Effector CD8-positive, alpha-beta T cell (primary cell): ENCODE results near the gene WNT7A.
A peak's percentile ranks its signal among the peaks of the same experiment; 100 is the strongest.

Source experiments
- DNase-seq: peaks from one replicate; lab custom pipeline; 2025; lab: John Stamatoyannopoulos, UW

The WNT7A gene

DNA sequence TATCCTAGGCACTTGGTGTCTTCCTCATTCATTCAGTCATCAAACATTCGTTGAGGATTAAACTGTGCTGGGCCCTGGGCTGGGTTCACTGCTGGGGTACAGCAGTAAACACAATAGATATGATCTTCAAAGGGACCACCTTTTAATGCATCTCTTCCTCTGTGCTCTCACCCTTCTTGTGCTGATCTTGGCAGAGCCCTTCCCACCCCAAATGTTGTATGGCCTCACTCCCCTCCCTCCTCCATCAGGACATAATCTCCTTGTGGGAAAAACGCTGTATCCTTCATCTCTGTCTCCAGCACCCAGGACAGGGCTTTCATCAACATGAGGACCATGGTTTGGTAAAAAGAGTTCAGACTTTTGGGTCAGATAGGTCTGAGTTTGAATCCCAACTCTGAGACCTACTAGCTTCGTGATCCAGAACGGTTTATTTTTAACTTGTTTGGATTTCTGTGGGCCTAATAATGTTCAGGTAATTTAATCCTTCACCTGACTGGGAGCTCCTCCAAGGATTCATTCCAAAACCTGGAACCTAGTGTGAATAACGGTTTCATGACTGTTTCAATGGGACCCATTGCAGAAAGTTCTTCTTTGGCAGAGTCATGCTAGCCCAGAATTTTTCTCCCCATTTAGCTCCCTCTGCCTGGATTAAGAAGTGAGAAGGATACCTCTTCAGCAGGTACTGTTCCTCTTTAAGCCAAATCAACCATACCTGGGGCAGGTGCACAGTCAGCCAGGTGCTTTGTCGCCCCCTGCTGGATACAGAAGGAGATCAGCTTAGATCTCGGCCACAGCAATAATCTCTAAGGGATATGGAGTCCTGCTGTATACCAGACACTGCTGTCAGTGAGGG lies 5.2 kb upstream of the WNT7A start:
- peak; percentile 54 for DNase-seq

DNA sequence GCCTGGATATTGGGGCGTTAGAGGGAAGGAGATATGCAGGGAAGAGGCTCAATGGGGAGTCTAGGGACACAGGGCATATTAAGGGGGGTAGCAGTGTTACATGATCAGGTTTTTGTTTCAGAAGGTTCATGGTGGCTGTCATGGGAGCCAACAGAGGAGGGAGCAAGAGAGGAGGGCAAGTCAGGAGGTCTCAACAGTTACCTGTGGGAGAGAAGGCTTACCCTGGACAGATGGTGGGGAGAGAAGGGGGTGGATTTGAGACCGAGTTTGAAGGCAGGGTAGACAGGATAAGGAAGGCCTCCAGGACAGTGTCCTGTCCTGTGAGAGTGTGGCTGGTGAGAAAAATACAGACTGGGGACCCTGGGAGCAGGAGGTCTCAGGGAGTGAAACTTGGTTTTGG lies 3.8 kb upstream of the WNT7A start:
- DNase-seq: no peak

DNA sequence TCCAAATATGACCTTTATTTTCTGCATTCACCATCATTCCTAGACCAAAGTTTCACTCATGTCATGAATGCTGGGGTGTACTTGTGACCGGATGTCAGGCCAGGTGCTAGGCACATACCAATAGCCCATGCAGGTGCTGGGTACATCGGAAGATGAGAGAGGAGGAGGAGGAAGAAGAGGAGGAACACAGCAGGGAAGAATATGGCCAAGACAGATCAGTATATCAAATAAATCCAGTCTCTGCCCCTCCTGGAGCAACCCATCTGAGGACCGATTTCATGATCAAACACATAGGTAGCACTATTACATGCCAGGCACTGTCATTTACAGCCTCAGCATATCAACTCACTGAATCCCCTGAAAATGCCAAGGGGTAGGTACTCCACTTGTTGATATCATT lies 3.0 kb upstream of the WNT7A start:
- DNase-seq: no peak

DNA sequence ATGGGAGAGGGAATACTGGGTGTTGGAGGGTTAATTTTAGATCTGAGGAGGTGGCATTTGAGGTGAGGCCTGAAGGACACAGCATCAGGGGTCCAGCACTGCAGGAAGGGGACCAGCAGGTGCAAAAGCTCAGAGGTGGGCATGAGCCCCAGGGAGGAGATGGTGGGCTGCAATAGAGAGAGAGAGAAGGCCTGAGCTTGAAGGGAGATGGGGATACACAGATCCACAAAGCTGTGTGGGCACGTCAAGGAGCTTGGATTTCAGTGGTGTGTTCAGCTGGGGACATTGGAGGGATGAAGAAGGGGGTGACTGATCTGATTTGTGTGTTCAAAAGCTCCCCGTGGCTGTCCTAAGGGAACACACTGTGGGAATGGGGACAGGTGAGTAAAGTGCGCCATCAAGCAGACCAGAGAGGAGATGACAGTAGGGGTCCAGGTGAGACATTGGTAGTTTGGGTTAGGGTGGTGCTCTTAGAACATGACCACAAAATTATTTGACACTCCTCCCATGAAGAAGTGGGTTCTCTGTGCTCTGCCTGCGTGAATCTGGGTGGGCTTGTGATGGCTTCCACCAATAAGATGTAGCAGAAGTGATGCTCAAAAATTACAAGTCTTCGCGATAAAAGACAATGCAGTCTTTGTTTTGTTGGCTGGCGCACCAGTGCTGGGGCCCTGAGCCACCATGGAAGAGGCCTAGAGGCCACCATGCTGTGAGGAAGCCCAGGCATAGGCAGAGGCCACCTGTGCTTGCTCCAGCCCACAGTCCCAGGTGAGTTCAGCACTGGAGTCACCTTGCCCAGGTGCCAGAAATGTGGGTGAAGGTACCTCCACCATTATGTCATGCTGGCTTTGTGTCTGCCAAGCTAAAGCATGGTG lies 1.9 kb upstream of the WNT7A start:
- no peak for DNase-seq

DNA sequence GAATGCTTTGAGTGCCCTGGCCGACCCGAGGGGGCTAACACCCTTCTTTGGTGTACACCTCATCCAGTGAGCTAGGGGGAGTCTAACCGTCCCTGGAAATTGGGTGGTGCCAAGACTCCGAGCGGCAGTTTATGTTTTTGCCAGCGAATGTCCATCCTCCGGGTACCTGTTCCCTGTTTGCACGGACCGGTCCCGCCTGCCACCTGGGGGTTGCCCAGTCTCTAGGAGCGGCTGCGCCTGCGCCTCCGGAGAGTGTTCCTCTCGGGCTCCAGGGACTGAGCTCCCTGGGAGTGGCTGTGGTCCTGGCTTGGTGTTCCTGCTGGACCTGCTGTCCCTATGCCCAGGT lies 913 bp upstream of the WNT7A start:
- no peak for DNase-seq

DNA sequence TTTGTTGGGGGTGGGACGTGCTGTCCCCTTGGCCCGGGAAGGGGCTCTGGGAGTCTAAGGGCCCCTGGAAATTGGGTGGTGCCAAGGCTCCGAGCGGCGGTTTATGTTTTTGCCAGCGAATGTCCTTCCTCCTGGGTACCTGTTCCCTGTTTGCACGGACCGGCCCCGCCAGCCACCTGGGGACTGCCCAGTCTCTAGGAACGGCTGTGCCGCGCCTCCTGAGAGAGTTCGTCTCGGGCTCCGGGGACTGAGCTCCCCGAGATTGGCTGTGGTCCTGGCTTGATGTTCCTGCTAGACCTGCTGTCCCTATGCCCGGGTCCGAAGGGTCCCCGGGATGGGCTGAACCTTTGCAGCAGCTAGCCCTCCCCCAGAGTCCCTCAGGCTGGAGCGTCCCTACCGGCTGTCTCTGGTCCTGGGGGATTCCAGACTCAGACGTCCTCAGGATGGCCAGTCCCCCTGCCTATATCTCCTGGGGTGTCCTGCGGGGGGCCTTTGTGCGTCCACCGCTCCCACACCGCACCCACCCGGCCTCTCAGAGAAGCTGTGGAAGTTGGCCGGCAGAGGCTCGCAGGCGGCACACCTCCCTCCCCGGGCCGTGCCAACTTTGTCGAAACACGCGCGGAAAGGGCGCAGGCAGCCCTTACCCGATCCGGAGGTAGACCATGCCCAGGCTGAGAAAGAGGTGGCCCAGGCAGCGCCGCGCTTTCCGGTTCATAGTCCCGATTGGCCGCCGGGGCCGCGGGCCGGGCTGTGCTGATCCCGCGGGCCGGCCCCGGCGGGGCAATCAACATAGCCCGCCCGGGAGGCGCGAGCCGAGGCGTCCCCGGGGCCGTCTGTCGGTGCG lies 547 bp downstream of the WNT7A start:
- DNase-seq: no peak

DNA sequence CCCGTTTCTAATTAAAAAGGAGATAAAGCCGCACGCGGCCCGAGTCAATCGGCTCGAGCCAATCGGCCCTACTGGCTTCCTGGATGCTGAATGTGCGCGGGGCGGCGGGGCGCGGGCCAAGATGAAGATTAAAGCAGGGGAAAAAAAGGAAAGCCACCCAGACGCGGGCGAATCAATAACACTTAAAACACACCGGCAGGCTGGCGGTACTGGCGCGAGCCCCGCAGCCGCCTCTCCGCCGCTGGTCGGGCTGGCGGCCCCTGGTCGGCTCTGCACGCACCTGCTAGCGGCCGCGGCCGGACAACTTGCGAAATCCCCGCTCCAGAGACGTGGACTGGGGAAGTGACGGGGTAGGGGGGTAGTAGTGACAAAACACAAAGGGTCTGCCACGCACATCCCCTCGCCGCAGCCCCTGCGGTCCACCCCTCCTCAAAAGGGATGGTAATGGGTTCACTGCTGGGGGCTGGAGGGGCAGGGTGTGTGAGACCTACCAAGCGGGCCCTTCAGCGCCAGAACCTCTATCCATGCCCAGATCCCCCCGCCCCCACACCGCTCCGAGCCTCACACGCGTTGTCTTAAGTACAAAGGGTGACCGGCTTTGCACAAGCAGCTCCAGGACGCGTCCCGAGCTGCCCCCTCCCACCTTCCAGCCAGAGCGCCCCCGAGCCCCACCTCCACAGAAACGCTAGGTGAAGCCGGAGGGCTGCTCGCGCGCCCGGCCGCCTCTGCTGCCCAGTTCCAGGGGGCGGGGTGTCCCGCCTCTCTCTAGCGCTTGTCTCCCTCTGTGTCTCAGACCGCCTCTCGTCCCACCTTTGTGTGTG lies 1.4 kb downstream of the WNT7A start:
- DNase-seq: no peak

DNA sequence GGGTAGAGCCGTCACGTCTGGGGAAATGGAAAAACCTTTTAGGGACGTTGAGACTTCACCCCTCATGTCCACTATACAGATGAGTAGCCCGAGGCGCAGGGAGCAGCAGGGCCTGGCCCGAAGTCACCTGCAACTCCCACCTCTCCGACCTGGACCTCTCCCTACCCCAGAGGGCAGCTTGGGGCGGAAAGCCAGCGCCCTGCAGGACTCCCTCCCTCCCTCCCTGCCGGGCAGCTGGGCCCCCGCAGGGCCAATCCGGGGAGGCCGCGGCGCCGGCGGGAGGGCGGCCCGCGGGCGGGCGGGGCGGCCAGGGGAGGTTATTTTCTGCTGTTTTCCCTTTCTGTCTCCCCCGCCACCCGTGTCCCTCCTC lies 2.0 kb downstream of the WNT7A start:
- no peak for DNase-seq

DNA sequence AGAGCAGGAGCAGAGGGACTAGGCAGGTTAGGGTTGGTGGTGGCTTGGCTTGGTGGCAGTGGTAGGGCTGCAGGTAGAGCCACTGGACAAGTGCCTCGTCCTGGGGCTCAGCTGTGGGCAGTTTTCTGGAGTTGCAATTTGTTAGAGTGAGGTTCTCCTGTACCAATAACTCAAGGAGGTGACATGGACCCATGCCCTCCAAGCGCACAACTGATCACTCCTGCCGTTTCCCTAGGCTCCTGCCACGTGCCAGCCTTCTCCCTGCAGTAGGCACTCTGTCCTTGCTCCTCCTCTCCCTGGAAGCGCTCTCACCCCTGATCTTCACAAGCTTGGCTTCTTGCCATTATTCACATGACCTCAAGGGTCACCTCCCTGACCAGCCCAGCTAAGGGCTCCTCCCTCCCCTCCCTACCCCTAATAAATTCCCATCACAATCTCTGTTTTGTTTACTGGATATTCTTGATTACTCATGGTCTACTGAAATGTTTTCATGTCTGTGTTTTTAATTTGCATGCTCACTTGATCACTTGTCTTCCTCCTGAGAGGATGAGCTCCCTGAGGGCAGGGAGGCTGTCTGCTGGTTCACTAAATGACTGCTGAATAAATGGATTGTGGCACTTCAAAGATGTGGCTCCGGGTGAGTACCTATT lies 3.3 kb downstream of the WNT7A start:
- DNase-seq: no peak

DNA sequence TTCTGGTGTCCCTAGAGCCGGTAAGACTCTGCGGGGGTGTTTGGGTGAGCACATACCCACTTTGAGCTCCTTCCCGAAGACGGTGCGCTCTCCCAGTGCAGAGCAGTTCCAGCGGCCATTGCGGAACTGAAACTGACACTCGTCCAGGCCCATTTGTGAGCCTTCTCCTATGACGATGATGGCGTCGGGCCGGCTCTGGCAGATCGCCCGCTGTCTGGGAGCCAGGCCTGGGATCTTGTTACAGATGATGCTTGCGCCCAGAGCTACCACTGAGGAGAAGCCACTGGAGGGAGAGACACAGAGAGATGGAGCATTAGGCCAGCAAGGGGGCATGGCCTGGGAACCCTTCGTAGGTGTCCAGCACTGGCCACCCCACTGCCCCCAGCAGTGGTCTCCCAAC lies 5.0 kb downstream of the WNT7A start:
- no peak for DNase-seq

DNA sequence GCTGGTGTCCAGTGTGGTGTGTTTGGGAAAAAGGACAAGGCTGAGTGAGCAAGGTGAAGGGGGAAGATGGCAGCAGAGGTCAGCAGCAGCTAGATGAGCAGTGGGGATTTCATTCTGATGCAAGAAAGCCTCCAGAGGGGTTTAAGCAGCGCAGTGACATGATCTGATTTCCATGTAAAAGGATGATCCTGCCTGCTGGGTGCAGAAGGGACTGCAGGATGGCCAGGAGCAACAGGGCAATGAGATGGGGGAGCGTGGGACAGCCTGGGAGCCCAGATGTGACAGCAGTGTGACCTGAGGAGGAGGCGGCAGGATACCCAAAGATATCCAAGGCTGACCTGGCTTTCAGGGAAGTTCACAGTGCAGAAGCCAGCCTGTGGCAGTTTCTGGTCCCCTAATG lies 6.1 kb downstream of the WNT7A start:
- no peak for DNase-seq

DNA sequence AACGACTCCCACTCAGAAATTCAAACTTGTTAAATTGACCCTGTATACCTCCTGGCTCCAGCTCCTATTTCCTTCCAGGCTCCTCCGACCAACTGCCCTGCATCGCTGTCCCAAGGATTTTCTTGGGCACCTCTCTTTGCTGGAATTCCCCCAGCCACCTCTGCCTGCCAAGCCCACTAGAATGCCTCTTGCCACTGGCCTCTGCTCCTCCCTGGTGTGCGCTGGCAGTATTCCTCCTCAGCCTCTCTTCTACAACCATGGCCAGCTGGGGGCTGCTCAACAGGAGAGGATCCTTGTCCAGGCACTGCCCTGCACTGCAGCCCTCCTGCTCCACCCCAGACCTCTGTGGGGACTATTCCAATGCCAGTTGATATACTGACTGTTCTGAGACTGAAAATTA lies 7.4 kb downstream of the WNT7A start:
- no peak for DNase-seq

DNA sequence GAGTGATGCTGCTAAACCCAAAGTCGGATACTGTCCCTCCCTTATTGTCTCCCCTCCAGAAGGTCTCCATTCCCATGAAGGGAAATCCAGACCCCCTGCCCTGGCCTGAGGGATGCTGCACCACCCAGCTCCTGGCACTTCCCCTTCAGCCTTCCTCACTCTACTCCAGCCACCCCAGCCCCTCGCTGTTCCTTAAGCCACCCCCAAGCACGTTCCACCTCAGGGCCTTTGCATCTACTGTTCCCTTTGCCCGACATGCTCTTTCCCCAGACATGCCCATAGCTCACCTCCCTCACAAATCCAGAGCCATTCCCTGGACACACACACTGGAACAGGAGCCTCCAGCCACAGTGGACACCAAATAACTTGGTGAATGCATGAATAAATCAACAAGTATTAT lies 8.1 kb downstream of the WNT7A start:
- no peak for DNase-seq

DNA sequence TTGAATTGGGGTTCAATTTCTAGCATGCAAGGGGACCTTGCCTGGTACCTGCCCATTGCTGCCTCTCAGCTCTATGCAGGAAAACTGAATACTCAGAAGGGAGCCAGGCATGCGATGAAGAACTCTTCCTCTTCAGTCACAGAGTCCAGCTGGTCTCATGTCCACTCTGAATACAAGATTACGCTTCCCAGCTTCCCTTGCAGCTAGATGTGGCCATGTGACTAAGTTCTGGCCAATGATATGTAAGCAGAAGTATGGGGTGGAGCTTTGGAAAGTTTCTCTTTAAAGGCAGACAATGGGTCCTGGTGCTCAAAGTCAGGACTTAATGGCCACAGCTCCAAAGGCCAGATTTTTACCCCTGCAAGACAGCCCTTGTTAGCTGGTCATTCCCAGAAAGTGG lies 9.0 kb downstream of the WNT7A start:
- no peak for DNase-seq

DNA sequence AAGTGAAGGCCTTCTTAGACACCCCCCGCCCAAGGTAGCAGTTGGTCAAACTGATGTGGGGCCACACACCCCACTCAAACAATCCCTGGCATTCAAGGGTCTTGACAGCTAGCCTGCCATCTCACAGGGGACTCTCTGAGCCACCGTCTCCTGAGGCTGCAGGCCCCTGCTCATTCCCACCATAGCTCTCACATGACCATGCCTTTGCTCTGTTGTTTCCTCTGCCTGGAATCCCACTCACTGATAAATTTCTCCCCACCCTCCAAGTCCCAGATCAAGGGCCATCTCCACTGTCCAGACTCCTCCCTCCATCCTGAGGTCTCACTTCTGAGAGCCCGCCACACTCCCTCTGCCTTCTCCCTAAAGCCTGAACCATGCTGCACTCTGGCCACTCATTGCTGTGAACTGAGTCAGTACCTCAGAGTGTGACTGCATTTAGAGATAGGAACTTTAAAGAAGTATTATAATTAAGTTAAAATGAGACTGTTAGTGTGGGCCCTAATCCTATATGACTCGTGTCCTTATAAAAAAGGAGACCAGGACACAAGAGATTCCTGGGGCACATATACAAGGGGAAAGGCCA lies 10.0 kb downstream of the WNT7A start:
- no peak for DNase-seq

DNA sequence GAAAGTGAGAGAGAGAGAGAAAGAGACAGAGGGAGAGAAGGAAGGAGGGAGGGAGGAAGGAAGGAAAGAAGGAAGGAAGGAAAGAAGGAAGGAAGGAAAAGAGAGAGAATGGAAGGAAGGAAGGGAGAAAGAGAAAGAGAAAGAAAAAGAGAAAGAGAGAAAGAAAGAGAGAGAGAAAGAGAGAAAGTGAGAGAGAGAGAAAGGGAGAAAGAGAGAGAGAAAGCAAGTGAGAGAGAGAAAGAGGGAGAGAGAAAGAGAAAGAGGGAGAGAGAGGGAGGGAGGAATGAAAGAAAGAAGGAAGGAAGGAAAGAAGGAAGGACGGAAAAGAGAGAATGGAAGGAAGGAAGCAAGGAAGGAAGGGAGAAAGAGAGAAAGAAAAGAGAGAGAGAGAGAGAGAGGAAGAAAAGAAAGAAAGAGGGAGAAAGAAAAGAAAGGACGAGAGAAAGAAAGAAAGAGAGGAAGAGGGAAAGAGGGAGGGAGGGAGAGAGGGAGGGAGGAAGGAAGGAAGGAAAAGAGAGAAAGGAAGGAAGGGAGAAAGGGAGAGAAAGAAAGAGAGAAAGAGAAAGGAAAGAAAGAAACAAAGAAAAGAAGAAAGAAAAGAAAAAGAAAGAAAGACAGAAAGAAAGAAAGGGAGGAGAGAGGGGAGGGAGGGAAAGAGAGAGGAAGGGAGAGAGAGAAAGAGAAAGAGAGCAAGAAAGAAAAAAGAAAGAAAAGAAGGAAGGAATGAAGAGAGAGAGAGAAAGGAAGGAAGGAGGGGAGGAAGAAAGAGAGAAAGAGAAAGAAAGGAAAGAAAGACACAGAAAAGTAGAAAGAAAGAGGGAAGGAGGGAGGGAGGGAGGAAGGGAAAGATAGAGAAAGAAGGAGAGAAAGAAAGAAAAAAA lies 10.8 kb downstream of the WNT7A start:
- no peak for DNase-seq

DNA sequence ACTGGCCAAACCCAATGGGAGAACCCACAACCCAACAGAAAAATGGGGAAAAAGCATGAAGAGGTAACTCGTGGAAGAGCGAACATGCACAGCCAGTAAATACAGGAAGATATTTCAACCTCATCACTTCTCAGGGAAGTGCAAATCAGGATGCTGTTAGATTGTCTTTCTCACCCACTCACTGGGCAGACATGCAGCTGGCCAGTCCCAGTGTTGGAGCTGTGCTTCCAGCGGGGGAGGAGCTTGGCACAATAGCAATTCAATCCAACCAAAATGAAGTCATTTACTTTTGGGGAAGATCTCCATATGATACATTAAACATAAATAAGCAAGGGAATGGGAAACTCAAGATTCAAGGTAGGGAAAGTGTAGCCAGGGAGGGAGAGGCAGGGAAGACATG lies 12.1 kb downstream of the WNT7A start:
- DNase-seq: no peak

DNA sequence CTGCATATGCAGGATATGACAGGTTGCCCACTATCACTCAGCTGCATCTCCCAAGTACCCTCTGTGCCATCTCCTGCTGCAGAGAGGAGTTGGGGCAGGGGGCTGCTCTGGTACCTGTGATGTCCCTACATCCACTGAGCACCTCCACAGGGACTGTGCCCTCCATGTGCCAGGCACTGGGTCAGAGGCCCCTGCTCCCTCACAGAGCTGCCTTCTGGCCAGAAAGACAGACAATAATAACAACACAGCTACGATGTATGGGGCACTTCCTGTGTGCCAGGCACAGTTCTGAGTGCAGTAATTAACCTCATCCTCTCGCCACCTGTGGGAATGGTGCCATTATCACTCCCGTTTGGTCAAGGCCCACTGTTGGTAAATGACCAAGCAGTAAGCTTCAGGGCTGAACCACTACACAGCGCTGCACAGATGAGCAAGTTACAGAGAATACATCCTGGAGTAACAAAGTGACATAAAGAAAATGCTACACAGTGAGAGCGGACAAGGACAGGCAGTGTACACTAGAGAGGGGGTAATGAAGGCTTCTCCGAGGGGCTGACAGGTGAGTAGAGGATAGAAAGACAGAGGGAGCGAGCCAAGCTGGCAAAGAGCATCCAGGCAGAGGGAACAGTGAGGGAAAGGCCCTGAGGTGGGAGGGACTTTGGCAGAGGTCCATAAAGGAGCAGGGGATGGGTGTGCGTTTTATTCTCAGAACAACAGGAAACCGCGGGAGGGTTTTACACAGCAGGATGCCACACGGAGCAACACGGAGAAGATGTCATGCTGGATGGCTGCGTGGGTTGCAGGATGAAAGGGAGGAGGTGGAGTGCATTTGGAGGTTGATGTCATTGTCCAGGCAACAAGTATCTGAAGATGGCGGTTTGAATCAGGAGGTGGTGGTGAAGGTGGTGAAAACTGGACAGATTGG lies 13.6 kb downstream of the WNT7A start:
- DNase-seq: peak; percentile 20

DNA sequence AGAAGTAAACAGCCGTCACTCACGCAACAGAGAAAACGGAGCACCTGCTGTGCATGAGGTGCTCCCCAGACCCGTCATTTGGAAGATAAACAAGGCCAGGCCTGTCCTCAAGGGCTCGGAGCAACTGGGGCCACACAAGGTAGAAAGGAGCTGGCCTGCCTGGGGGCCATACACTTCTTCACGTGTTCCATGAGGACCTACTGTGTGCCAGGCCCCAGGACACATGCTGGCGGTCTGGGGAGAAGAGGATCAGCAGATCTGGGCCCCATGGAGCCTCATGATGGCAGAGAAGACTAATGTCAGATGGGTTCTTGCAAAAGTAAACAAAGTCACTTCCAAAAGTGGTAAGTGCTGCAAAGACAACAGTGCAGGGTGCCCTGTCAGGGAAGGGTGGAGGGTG lies 14.3 kb downstream of the WNT7A start:
- DNase-seq: no peak
